ENCODE results near the gene RASGRP4.

Gene RASGRP4

DNA sequence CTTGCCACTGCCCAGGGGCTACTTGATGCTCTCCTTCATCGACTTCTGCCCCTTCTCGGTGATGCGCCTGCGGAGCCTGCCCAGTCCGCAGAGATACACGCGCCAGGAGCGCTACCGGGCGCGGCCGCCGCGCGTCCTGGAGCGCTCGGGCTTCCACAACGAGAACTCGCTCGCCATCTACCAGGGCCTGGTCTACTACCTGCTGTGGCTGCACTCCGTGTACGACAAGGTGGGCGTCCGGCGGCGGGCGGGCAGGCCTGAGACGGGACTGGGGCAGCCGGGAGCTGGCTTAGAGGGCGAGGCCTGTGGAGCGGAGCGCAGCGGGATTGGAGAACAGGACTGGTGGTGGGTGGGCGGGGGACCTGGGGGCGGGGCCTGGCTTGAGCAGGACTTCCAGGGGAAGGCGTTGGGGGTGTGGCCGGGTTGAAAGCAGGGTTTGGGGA, 64.4 kb downstream of the RASGRP4 start:
- Mint-ChIP-seq H3K27me3 (peaks cover 13 to 24% of the 10 kb centered on the region in 2 donors), H3K27ac (peak overlapping the region in 1 of 2 donors; percentile 49)
- ATAC-seq (replicated peaks): peak; percentile 75

DNA sequence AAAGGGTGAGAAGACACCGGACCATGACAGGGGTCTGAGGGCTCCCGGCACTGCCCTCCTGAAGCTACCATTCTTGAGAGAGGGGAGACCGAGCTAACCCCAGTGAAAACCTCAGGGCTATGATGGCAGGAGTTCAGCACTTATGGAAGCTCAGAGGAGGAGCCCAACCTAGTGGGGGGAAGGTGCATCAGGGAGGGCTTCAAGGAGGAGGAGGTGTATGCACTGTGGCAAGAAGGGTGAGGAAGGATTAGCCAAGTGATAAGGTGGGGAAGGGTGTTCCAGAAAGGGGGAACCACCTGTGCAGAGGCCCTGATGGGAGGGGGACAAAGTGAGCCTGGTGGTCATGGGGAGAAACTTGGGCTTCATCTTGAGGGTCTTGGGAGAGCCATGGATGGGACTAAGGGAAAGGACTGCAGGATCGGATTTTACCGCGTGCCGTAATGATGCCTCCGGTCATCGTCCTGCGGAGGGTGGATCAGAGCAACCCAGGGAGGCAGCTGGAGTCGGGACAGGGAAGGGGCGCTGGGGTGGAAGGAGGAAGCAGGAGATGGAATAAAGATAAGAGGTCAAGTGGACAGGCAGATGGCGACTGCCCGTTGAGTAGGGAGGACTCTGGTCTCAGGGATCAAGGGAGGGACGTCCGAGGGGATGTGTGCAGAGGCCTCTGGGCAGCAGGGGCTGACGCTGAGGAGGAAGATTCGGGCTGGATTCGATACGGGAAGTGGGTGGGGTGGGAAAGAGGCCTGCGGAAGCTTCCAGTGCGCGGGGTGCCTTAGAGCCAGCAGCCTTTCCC, 65.0 kb downstream of the RASGRP4 start:
- Mint-ChIP-seq H3K27me3 (peaks cover 16 to 24% of the 10 kb centered on the region in 2 donors), H3K36me3 (ENCODE audit: insufficient read depth) (peaks cover 7% of the 10 kb centered on the region), H3K9me3 (no peaks in the 10 kb centered on the region), H3K4me1 (ENCODE audit: low read depth in 2 of 2) (peaks cover 13 to 14% of the 10 kb centered on the region in 2 donors), H3K4me3 (peak overlapping the region; percentile 70 to 77), H3K27ac (peak overlapping the region; percentile 28 to 49)
- ATAC-seq (replicated peaks) (no peak), DNase-seq (no peak)

More for the DNA sequence above, 64.4 kb downstream of the RASGRP4 start:
- Mint-ChIP-seq H3K4me1 (ENCODE audit: low read depth in 2 of 2) (peaks cover 13 to 14% of the 10 kb centered on the region in 2 donors), H3K9me3 (no peaks in the 10 kb centered on the region), H3K36me3 (ENCODE audit: insufficient read depth) (peaks cover 7% of the 10 kb centered on the region), H3K4me3 (peak overlapping the region; percentile 70 to 77)
- peak; percentile 29 to 39 (median 33) for DNase-seq

DNA sequence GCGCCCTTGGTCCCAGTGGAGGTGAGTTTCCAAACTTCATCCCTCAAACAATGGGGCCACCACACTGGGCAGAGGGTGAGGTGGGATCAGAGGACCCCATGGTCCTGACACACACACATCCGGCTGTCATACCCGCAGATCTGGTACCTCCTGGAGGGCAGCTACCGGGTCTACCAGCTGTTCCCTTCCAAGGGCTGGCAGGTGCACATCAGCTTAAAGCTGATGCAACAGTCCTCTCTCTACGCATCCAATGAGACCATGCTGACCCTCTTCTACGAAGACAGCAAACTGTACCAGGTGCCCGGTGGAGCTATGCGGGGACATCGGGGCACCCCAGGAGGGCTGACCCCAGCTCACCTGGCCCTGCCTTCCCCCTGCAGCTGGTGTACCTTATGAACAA, 65.7 kb downstream of the RASGRP4 start:
- peaks cover 19 to 25% of the 10 kb centered on the region in 2 donors for H3K27me3 Mint-ChIP-seq
- peak overlapping the region; percentile 70 to 77 for H3K4me3 Mint-ChIP-seq
- peaks cover 13 to 14% of the 10 kb centered on the region in 2 donors for H3K4me1 Mint-ChIP-seq (ENCODE audit: low read depth in 2 of 2)
- DNase-seq: no peak
- H3K36me3 Mint-ChIP-seq (ENCODE audit: insufficient read depth): peaks cover 7% of the 10 kb centered on the region
- H3K27ac Mint-ChIP-seq: peak overlapping the region in 1 of 2 donors; percentile 49
- H3K9me3 Mint-ChIP-seq: no peaks in the 10 kb centered on the region
- no peak for ATAC-seq (replicated peaks)

DNA sequence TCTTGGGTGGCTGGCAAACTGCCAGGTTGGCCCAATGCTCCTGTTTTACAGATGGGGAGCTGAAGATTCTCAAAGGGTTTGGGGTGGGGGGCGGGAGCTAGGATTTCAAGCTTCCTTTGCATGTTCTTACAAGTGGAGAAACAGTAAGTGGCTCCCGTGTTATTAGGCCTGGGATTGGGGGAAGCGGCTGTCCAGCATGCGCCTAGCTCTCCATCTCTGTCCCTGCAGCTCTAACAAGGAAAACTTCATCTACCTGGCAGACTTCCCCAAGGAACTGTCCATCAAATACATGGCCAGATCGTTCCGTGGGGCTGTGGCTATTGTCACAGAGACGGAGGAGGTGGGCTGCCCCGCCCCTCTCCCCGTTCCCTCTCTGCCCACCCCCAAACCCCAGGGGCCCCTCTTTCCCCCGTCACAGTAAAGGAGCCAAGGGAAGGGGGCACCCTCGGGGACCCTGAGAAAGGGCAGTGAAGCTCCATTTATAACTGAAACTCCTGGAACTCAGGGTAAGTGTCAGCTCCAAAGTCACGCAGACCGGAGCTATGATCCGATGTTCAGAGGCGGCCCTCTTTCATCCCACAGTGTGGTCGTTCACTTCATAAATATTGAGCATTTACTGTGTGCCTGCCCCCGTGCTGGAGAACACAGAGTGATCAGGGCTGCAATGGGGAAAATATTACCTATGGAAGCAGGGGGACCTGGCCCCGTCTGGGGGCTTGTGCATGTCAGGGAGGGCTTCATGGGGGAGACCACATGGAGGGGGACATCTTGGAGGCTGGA, 66.6 kb downstream of the RASGRP4 start:
- Mint-ChIP-seq H3K27me3 (peaks cover 19 to 25% of the 10 kb centered on the region in 2 donors), H3K4me3 (peak overlapping the region in 1 of 2 donors; percentile 11), H3K27ac (no peak overlapping the region), H3K36me3 (ENCODE audit: insufficient read depth) (peaks cover 7% of the 10 kb centered on the region), H3K9me3 (no peaks in the 10 kb centered on the region), H3K4me1 (ENCODE audit: low read depth in 2 of 2) (peaks cover 13 to 14% of the 10 kb centered on the region in 2 donors)
- no peak for ATAC-seq (replicated peaks)
- no peak for DNase-seq
